Osteocyte (in vitro differentiated cells): Measurements from ENCODE around the gene SCAPER. TPM values are rescaled to one million over a fixed set of nuclear protein-coding genes. Genes with fewer than 3 reads are reported as not detected.

Experiments
- DNase-seq: peaks from one replicate; pipeline ENCODE4 v3.0.0; 2021; ENCODE audit warnings: mixed read lengths; ENCODE audit not compliant: unreplicated experiment; ENCODE audit errors: extremely low spot score
- H3K27ac Mint-ChIP-seq: one replicate; pipeline ENCODE4 v1.8.0; 2021; ENCODE audit warnings: mild to moderate bottlenecking, mixed read lengths; ENCODE audit not compliant: unreplicated experiment
- H3K27me3 Mint-ChIP-seq: one replicate; pipeline ENCODE4 v1.8.0; 2021; ENCODE audit warnings: mixed read lengths; ENCODE audit not compliant: unreplicated experiment
- H3K36me3 Mint-ChIP-seq: one replicate; pipeline ENCODE4 v1.8.0; 2021; ENCODE audit warnings: mixed read lengths; ENCODE audit not compliant: unreplicated experiment
- H3K4me1 Mint-ChIP-seq: one replicate; pipeline ENCODE4 v1.8.0; 2021; ENCODE audit warnings: mixed read lengths; ENCODE audit not compliant: unreplicated experiment
- H3K4me3 Mint-ChIP-seq: one replicate; pipeline ENCODE4 v1.8.0; 2021; ENCODE audit warnings: mild to moderate bottlenecking, moderate library complexity, mixed read lengths; ENCODE audit not compliant: unreplicated experiment
- H3K9me3 Mint-ChIP-seq: one replicate; pipeline ENCODE4 v1.8.0; 2021; ENCODE audit warnings: mixed read lengths; ENCODE audit not compliant: unreplicated experiment
- total RNA-seq: library from RNA; stranded (reverse); gene quantifications from 2 replicates; pipeline ENCODE4 v1.2.1, GENCODE V29; 2021
- TF ChIP-seq, protein P1 (sequence below): fragments of 200-600 bp; sonication (generic); IDR thresholded peaks from 2 replicates; pipeline ENCODE4 v1.5.0; 2021; ENCODE audit warnings: antibody characterized with exemption, mild to moderate bottlenecking, moderate library complexity

The SCAPER gene
- total RNA-seq, 1 donor from 2014 or later, result 20.0 TPM

DNA sequence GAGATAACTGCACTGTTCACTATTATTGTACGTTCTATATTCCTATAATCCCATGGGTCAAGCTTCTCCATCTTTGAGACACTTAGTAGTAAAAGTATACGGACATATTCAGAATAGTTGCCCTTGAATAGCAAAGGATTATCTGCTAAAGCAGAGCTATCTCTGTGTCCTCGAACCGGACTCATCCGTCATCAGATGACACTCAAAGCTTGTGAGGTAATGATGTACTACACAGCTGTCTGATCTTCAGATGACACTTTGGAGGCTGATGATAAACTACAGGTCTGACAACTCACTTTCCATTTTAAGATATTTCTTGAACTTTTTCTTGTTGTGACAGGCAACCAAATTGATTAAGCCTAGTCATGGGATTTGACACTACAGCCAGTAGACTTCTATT lies 240.2 kb downstream of the SCAPER start:
- H3K4me3 Mint-ChIP-seq, result no peak overlapping the region

DNA sequence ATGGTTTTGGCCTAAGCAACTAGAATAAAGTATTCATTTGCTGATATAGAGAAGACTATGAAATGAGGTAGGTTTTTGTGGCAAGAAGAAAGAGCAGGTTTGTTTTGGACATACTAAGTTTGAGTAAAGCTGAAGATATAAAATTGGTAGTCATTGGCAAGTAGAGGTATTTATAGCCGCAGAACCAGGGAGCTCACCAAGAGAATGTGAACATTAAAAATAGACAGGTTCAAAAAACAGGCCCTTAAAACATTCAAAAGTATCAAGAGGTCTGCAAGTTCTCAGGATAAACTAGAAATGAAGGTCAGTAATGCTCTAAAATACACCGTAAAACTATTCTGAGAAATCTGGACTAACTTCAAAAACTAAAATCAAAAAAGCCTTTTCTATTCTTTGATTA lies 240.7 kb downstream of the SCAPER start:
- Mint-ChIP-seq H3K4me1 (no peaks in the 10 kb centered on the region), H3K4me3 (no peak overlapping the region), H3K27ac (no peak overlapping the region), H3K36me3 (peaks cover 13% of the 10 kb centered on the region), H3K27me3 (no peaks in the 10 kb centered on the region), H3K9me3 (peaks cover 4% of the 10 kb centered on the region)
- TF ChIP-seq, protein P1, sequence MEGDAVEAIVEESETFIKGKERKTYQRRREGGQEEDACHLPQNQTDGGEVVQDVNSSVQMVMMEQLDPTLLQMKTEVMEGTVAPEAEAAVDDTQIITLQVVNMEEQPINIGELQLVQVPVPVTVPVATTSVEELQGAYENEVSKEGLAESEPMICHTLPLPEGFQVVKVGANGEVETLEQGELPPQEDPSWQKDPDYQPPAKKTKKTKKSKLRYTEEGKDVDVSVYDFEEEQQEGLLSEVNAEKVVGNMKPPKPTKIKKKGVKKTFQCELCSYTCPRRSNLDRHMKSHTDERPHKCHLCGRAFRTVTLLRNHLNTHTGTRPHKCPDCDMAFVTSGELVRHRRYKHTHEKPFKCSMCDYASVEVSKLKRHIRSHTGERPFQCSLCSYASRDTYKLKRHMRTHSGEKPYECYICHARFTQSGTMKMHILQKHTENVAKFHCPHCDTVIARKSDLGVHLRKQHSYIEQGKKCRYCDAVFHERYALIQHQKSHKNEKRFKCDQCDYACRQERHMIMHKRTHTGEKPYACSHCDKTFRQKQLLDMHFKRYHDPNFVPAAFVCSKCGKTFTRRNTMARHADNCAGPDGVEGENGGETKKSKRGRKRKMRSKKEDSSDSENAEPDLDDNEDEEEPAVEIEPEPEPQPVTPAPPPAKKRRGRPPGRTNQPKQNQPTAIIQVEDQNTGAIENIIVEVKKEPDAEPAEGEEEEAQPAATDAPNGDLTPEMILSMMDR, result no peak
- DNase-seq, result no peak

More for the DNA sequence above, 240.2 kb downstream of the SCAPER start:
- Mint-ChIP-seq H3K36me3 (peaks cover 13% of the 10 kb centered on the region), H3K27me3 (no peaks in the 10 kb centered on the region), H3K9me3 (peaks cover 2% of the 10 kb centered on the region), H3K27ac (no peak overlapping the region), H3K4me1 (no peaks in the 10 kb centered on the region)
- TF ChIP-seq, protein P1, result no peak
- no peak for DNase-seq

DNA sequence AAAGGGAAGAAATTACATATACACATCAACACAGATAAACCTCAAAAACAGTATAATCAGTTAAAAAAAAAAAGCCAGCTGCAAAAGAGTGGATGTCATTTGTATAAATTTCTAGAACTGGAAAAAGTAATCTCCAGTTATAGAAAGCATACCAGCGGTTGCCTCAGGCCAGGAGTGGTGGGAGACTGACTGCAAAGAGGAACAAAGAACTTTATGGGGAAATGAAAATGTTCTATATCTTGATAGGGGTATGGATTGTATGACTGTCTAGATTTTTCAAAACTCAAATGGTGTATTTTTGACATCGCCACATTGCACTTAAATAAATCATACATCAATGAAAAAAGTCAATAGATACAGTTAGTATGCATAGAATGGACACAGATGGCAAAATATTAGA lies 241.6 kb downstream of the SCAPER start:
- TF ChIP-seq, protein P1, result no peak
- H3K4me3 Mint-ChIP-seq, result no peak overlapping the region
- H3K27me3 Mint-ChIP-seq, result no peaks in the 10 kb centered on the region
- H3K9me3 Mint-ChIP-seq, result peaks cover 4% of the 10 kb centered on the region
- no peak overlapping the region for H3K27ac Mint-ChIP-seq
- no peak for DNase-seq
- H3K4me1 Mint-ChIP-seq, result no peaks in the 10 kb centered on the region
- peaks cover 13% of the 10 kb centered on the region for H3K36me3 Mint-ChIP-seq

DNA sequence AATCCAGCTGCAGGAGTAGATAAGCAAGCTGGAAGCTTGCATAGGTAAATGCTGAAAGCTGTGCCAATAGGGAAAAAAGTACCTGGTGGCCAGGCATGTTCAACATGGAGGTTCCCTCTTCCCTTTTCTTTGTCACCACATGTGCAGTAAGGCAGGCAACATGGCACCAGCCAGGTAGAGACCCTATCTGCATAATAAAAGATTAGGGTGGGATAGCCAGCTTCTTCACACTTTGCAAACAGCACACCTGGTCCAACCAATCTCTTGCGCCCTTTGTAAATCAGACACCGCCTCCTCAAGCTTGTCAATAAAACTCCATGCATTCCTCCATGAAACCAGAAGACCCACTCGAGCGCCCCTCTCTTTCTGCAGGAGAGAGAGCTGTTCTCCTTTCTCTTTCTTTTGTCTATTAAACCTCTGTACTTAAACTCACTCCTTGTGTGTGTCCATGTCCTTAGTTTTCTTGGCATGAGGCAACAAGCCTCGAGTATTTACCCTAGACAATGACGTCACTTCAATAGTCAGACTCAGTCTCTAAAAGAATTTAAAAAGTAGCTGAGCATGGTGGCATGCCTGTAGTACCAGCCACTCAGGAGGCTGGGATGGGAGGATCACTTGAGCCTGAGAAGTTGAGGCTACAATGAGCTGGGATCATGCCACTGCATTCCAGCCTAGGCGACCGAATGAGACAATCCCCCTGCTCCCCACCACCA lies 256.3 kb downstream of the SCAPER start:
- H3K4me3 Mint-ChIP-seq, result no peak overlapping the region
- TF ChIP-seq, protein P1, result no peak
- peaks cover 11% of the 10 kb centered on the region for H3K4me1 Mint-ChIP-seq
- no peak overlapping the region for H3K27ac Mint-ChIP-seq
- no peaks in the 10 kb centered on the region for H3K27me3 Mint-ChIP-seq
- peaks cover 12% of the 10 kb centered on the region for H3K36me3 Mint-ChIP-seq
- peaks cover 14% of the 10 kb centered on the region for H3K9me3 Mint-ChIP-seq
- DNase-seq, result no peak

DNA sequence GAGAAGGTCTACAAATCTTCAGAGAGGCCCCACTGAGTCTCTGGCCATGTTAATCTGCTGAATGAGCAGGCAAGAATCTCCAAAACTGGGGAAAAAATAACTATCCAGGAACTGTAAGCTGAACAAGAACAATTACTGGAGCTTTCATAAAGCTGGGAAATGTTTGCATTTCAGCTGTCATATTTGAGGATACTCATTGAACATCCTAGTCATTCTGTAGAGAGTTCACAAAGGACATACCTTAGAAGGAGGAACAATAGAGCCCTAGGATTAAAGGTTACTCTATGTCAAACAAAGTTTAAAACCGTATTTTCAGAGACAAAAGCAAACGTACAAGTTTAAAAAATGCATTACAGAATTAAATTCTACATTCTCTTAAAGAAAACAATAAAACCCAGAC lies 257.5 kb downstream of the SCAPER start:
- H3K27ac Mint-ChIP-seq, result peak overlapping the region; percentile 9
- peaks cover 14% of the 10 kb centered on the region for H3K9me3 Mint-ChIP-seq
- no peak overlapping the region for H3K4me3 Mint-ChIP-seq
- TF ChIP-seq, protein P1, result no peak
- peaks cover 11% of the 10 kb centered on the region for H3K4me1 Mint-ChIP-seq
- H3K27me3 Mint-ChIP-seq, result no peaks in the 10 kb centered on the region
- DNase-seq, result no peak
- H3K36me3 Mint-ChIP-seq, result peaks cover 13% of the 10 kb centered on the region
